ENCODE data around the gene CDKAL1. TPM values are rescaled to one million over a fixed set of nuclear protein-coding genes. Genes with fewer than 3 reads are reported as not detected.

CDKAL1 gene
- total and polyA plus RNA-seq, 9 of the 15 experiments (the other 6 are each of a cell fraction or from before 2014, with no cell fraction given) = 11.2 to 36.3 (median 20.1) TPM

- TF ChIP-seq IRF9 (tag; IDR thresholded peaks at IDR 0.05) (0 out of 2 replicates have a peak, but pooled peaks have one; percentile 25), E2F5 (CRISPR knock-in tag; IDR thresholded peaks at IDR 0.05) (no peak), ADNP (tag; IDR thresholded peaks at IDR 0.05) (no peak), ZNF75A (CRISPR knock-in tag; IDR thresholded peaks at IDR 0.05) (no peak), YBX1 (IDR thresholded peaks at IDR 0.05) (no peak), ZBTB17 (CRISPR knock-in tag; IDR thresholded peaks at IDR 0.05) (peak; percentile 79), HLTF (IDR thresholded peaks at IDR 0.05) (no peak), GATAD2A (IDR thresholded peaks at IDR 0.05) (no peak), MCM3 (IDR thresholded peaks at IDR 0.05) (no peak), PHTF2 (CRISPR knock-in tag; IDR thresholded peaks at IDR 0.05) (no peak), HSF4 (CRISPR knock-in tag; IDR thresholded peaks at IDR 0.05; ENCODE audit: borderline replicate concordance) (no peak), PML (IDR thresholded peaks at IDR 0.05; ENCODE audit: low read length) (no peak), UBTF (IDR thresholded peaks at IDR 0.05; ENCODE audit: borderline replicate concordance in 1 of 2, low read depth in 2 of 2, low read length in 2 of 2) (no peak), ZFPM2 (CRISPR knock-in tag; IDR thresholded peaks at IDR 0.05) (no peak), ZBTB34 (CRISPR knock-in tag; IDR thresholded peaks at IDR 0.05) (peak; percentile 42; the same call in 1 of the 2 replicates), ZNF79 (CRISPR knock-in tag; IDR thresholded peaks at IDR 0.05; ENCODE audit: low read depth) (no peak), IRF2 (CRISPR knock-in tag; IDR thresholded peaks at IDR 0.05) (no peak), PKNOX1 (IDR thresholded peaks at IDR 0.05) (no peak)
- TF ChIP-seq, protein P1, sequence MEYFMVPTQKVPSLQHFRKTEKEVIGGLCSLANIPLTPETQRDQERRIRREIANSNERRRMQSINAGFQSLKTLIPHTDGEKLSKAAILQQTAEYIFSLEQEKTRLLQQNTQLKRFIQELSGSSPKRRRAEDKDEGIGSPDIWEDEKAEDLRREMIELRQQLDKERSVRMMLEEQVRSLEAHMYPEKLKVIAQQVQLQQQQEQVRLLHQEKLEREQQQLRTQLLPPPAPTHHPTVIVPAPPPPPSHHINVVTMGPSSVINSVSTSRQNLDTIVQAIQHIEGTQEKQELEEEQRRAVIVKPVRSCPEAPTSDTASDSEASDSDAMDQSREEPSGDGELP (CRISPR knock-in tag; IDR thresholded peaks at IDR 0.05; ENCODE audit: borderline replicate concordance) = peak; percentile 15; the same call in 1 of the 2 replicates
- TF ChIP-seq, protein P2, sequence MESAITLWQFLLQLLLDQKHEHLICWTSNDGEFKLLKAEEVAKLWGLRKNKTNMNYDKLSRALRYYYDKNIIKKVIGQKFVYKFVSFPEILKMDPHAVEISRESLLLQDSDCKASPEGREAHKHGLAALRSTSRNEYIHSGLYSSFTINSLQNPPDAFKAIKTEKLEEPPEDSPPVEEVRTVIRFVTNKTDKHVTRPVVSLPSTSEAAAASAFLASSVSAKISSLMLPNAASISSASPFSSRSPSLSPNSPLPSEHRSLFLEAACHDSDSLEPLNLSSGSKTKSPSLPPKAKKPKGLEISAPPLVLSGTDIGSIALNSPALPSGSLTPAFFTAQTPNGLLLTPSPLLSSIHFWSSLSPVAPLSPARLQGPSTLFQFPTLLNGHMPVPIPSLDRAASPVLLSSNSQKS (CRISPR knock-in tag; IDR thresholded peaks at IDR 0.05) = no peak
Observed at GRCh38 chr6:21263531-21264287, 729.5 kb downstream of the CDKAL1 start (continued).

All from K562 (cell line).